SK-N-MC (cell line): ENCODE measurements around the gene MCEMP1.

Experiments
- EZH2 ChIP-seq: fragments of 200-600 bp; sonication (generic); IDR thresholded peaks from one replicate; pipeline ENCODE4 v1.6.1; 2017; ENCODE audit warnings: antibody characterized with exemption
- POLR2AphosphoS5 ChIP-seq: IDR thresholded peaks from 2 replicates; pipeline ENCODE4 v1.6.1; 2012; ENCODE audit warnings: mild to moderate bottlenecking, low read depth, low read length, borderline replicate concordance

- TF ChIP-seq POLR2AphosphoS5, result no peak
- TF ChIP-seq EZH2, result no peak
These were observed 6.1 kb upstream of the MCEMP1 start for GRCh38 chr19:7670790-7671189.
